ENCODE data around the gene RDH16.
"Not testable (repeated sequence)": the region's sequence is repeated elsewhere in the genome, so short reads cannot be mapped to it uniquely, and the experiment has no call there.

DNA sequence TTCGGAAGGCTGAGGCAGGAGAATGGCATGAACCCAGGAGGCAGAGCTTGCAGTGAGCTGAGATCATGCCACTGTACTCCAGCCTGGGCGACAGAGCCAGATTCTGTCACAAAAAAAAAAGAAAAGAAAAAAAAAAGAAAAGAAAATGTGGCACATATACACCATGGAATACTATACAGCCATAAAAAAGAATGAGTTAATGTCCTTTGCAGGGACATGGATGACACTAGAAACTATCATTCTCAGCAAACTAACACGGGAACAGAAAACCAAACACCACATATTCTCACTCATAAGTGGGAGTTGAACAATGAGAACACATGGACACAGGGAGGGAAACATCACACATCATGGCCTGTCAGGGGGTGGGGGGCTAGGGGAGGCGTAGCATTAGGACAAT, 20.0 kb upstream of the RDH16 start:
- TF ChIP-seq, protein P1, sequence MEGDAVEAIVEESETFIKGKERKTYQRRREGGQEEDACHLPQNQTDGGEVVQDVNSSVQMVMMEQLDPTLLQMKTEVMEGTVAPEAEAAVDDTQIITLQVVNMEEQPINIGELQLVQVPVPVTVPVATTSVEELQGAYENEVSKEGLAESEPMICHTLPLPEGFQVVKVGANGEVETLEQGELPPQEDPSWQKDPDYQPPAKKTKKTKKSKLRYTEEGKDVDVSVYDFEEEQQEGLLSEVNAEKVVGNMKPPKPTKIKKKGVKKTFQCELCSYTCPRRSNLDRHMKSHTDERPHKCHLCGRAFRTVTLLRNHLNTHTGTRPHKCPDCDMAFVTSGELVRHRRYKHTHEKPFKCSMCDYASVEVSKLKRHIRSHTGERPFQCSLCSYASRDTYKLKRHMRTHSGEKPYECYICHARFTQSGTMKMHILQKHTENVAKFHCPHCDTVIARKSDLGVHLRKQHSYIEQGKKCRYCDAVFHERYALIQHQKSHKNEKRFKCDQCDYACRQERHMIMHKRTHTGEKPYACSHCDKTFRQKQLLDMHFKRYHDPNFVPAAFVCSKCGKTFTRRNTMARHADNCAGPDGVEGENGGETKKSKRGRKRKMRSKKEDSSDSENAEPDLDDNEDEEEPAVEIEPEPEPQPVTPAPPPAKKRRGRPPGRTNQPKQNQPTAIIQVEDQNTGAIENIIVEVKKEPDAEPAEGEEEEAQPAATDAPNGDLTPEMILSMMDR (IDR thresholded peaks at IDR 0.05), result not testable (repeated sequence)
- TF ChIP-seq POLR2A (IDR thresholded peaks at IDR 0.05), result not testable (repeated sequence)

Measured in lower leg skin (tissue), 3 donors.